Tibial artery (tissue), 4 donors: ENCODE data around the gene FBXW2.

ENCODE experiments used
- DNase-seq, 2 donors: peaks; one replicate each; pipeline ENCODE4 v3.0.0-alpha.2; 2019
- H3K27ac ChIP-seq, 2 donors: fragments of 200-600 bp; sonication (generic) in 1 of 2; 1 replicate in 1 of 2; 2 replicates in 1 of 2; pipeline ENCODE4 v1.5.1; 2018 to 2019; ENCODE audit warnings: mild to moderate bottlenecking in 1 of 2
- H3K27me3 ChIP-seq, 2 donors: fragments of 200-600 bp; sonication (generic) in 1 of 2; one replicate each; pipeline versions ENCODE4 v1.5.1 to v1.6.0; 2016 to 2019
- H3K36me3 ChIP-seq, 3 donors: fragments of 200-600 bp; sonication (generic) in 2 of 3; one replicate each; pipeline ENCODE4 v1.5.1; 2016 to 2019; ENCODE audit warnings: mild to moderate bottlenecking in 2 of 3
- H3K4me1 ChIP-seq, 4 donors: fragments of 200-600 bp; sonication (generic) in 2 of 4; 1 replicate in 3 of 4; 2 replicates in 1 of 4; pipeline ENCODE4 v1.5.1; 2016 to 2019
- H3K4me3 ChIP-seq, 2 donors: fragments of 200-600 bp; sonication (generic) in 1 of 2; 1 replicate in 1 of 2; 2 replicates in 1 of 2; pipeline ENCODE4 v1.5.1; 2018 to 2019; ENCODE audit warnings: mild to moderate bottlenecking in 2 of 2
- H3K9me3 ChIP-seq, 3 donors: fragments of 200-600 bp; sonication (generic) in 1 of 3; one replicate each; pipeline ENCODE4 v1.5.1; 2016 to 2019
- intact Hi-C: fragments of 100-400 bp; cut with DNase I; formaldehyde crosslinking; loops from one replicate; pipeline ENCODE4 v1.15.0; 2023; ENCODE audit warnings: low total_unique reads
- TF ChIP-seq, protein P1 (sequence below), 2 experiments: fragments of 200-600 bp in 1 of 2; fragments of 450-650 bp in 1 of 2; IDR thresholded peaks; one replicate each; pipeline ENCODE4 v1.5.1; 2017 to 2019; ENCODE audit warnings: antibody characterized with exemption in 2 of 2, mild to moderate bottlenecking in 1 of 2, moderate library complexity in 1 of 2

The FBXW2 gene

DNA sequence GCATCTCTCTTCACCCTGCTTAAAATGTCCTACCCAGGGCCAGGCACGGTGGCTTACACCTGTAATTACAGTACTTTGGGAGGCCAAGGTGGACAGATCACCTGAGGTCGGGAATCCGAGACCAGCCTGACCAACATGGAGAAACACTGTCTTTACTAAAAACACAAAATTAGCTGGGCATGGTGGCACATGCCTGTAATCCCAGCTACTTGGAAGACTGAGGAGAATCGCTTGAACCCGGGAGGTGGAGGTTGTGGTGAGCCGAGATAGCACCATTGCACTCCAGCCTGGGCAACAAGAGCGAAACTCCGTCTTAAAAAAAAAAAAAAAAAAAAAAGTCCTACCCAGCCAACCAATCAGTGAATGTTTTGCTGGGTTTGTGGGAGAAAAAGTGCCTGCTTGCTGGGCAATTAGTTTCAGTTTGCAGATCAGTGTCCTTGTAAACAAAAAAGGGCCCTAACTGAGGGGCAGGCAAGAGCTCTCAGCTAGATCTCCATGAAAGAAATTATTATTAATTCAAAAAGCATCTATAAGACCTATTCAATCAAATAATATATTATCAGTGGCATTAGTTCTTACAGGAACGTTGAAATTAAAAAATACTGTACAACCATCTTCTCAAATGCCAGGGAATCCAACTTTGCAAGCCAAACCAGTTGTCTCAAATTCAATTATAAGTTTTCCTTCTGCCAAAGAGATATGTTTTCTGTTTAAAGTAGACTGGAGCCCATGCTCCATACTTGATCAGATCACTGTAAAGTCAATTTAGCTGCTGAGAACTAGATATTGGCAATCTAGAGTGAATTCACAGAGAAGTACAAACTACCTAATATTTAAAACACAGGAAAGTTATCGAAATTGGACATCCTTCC lies 82.9 kb downstream of the FBXW2 start:
- intact Hi-C loops: no loop called here
- Histone ChIP-seq H3K36me3 (no peaks in the 10 kb centered on the region), H3K4me3 (peak overlapping the region; percentile 43 to 91), H3K27me3 (no peaks in the 10 kb centered on the region), H3K27ac (peak overlapping the region; percentile 72 to 85), H3K9me3 (no peaks in the 10 kb centered on the region), H3K4me1 (peaks cover 0 to 50% (median 29%) of the 10 kb centered on the region in 4 donors)
- DNase-seq: no peak
- TF ChIP-seq, protein P1, sequence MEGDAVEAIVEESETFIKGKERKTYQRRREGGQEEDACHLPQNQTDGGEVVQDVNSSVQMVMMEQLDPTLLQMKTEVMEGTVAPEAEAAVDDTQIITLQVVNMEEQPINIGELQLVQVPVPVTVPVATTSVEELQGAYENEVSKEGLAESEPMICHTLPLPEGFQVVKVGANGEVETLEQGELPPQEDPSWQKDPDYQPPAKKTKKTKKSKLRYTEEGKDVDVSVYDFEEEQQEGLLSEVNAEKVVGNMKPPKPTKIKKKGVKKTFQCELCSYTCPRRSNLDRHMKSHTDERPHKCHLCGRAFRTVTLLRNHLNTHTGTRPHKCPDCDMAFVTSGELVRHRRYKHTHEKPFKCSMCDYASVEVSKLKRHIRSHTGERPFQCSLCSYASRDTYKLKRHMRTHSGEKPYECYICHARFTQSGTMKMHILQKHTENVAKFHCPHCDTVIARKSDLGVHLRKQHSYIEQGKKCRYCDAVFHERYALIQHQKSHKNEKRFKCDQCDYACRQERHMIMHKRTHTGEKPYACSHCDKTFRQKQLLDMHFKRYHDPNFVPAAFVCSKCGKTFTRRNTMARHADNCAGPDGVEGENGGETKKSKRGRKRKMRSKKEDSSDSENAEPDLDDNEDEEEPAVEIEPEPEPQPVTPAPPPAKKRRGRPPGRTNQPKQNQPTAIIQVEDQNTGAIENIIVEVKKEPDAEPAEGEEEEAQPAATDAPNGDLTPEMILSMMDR (IDR thresholded peaks at IDR 0.05): no peak

DNA sequence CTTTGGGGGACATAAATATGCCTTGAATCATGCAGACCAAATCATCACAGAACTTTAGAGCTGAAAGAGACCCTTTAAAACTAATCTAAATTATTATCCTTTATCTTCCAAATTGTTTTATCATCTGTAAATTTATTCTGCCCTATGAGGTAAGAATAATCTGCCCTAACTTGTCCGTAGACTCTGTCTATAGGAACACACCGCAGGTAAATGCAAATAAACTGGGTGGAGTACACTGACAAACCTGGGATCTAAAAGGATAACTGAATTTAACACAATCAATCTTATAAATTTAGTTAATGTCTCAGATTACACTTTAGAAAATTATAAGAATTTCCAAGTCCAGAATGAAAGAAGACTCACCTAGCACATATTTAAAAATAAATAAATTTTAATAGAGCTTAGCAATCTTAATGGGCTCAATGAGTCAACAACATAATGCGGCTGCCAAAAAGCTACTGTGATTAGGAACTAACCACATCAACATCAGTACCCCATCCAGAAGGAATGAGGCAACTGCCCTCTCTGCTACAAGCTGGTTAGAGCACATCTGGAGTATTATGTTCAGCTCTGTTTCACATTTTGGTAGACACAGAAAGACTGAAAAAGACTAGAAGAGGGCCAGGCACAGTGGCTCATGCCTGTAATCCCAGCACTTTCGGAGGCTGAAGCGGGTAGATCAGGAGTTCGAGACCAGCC lies 84.5 kb downstream of the FBXW2 start:
- DNase-seq: no peak
- H3K27ac ChIP-seq: peak overlapping the region in 1 of 2 donors; percentile 85
- no peaks in the 10 kb centered on the region for H3K9me3 ChIP-seq
- H3K4me3 ChIP-seq: no peak overlapping the region
- intact Hi-C loops: no loop called here
- no peaks in the 10 kb centered on the region for H3K36me3 ChIP-seq
- TF ChIP-seq, protein P1 (IDR thresholded peaks at IDR 0.05): no peak
- peaks cover 0 to 47% (median 23%) of the 10 kb centered on the region in 4 donors for H3K4me1 ChIP-seq
- H3K27me3 ChIP-seq: no peaks in the 10 kb centered on the region

DNA sequence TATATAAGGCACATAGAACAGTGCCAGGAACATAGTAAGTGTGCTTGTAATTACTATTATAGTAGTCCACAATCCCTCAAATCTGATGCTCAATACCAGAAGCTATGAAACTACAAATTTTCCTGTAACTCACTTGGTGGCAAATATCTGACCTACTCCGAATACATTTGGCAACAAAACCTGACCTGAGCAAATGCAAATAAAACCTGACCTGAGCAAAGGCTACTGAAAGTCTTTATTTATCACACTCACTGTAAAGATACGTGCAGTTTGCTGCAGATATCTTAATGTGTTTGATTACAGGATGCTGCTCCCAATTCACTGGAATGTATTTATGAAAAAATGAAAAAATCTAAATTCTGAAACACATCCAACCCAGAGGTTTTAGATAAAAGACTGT lies 86.0 kb downstream of the FBXW2 start:
- TF ChIP-seq, protein P1 (IDR thresholded peaks at IDR 0.05): no peak
- DNase-seq: no peak
- H3K36me3 ChIP-seq: no peaks in the 10 kb centered on the region
- intact Hi-C loops: no loop called here
- H3K4me3 ChIP-seq: no peak overlapping the region
- H3K4me1 ChIP-seq: peaks cover 0 to 38% (median 17%) of the 10 kb centered on the region in 4 donors
- H3K9me3 ChIP-seq: no peaks in the 10 kb centered on the region
- H3K27me3 ChIP-seq: no peaks in the 10 kb centered on the region
- H3K27ac ChIP-seq: no peak overlapping the region
